GM19395 (cell line): Measurements from ENCODE around the gene DCPS.

ENCODE experiments used
- ATAC-seq: cut with Tn5 transposase; IDR thresholded peaks from one replicate; pipeline ENCODE4 v1.9.1; 2021; ENCODE audit warnings: mild to moderate bottlenecking, moderate library complexity; ENCODE audit not compliant: unreplicated experiment

The DCPS gene

DNA sequence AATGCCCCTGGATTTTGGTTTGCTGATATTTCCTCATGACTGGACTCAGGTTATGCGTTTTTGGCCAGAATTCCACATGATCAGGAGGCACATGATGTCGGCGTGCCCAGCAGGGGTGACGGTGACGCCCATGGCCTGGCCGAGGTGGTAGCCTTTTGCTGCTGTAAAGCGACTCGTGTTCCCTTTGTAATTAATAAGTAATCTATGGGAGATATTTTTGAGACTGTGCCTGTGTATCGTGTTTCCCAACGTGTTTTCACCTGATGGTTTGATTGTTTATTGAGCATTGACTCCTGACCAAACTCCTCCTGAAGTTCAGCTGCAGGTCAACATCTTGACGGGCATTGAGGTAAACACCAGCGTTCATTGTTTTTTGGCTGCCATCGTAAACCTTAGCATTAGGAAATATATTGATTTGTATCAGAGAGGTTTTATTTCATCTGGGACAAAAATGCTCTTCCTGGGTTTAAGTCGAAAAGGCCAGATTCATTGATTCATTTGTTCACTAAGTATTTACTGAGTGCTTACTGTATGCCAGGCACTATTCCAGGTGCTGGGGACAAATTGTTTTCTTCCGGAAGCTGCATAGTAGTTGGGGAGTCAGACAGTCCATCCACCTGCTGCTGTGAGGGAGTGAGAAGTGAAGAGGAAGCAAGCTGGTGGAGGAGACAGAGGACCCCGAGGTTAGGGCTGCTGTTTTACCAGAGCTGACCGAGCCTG is 23.6 kb downstream of the DCPS start:
- no peak for ATAC-seq

GRCh38 chr11:126328001-126328390 is 24.1 kb downstream of the DCPS start:
- ATAC-seq: no peak

DNA sequence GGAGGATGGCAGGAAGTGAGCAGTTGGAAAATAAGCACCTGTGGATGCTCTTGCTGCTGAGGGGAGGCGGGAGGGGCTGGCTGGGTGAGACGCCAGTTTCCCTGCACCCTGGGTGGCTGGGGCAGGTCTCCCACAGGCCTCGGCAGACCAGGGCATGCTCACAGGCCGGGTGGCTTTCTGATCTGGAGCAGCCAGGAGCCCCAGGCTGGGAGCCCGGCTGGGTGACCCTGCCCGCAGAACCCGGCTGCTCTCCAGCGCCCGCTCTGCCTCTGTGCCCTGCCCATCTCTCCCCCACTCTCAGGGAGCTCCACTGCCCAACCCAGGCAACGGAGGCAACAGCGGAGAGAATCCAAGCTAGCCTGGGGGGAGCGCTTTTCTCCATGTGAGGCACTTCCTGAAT is 24.6 kb downstream of the DCPS start:
- ATAC-seq: no peak

DNA sequence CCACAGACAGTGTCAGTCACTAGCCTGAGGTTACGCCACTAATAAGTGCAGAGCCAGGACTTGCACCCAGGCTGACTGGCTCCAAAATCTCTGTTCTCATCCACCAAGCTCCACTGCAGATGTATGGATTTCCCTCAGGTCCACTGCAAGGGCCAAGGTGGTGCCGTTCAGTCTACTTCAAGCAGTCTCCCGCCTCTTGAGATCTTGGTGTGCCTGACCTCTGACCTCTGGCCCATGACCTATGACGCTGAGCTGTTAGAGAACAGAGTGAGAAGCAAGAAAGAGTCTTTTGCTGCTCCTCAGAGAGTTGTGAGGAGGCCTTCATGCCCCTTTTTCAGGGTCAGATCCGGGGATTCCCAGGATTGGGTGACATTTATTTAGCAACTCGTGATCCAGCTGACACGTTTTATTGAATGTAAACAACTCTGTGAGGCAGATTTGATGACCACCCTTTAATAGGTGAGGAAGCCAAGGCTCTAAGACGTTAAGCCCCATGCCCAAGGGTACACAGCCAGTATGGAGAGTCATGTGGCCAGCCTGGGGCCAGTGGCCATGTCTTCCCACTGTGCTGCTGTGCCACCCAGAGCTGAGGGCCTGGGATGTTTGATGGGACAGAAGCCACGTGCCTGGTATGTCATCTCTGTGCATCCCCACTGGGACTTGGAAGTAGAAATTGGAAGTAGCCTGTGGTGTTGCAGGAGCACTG is 25.2 kb downstream of the DCPS start:
- no peak for ATAC-seq

DNA sequence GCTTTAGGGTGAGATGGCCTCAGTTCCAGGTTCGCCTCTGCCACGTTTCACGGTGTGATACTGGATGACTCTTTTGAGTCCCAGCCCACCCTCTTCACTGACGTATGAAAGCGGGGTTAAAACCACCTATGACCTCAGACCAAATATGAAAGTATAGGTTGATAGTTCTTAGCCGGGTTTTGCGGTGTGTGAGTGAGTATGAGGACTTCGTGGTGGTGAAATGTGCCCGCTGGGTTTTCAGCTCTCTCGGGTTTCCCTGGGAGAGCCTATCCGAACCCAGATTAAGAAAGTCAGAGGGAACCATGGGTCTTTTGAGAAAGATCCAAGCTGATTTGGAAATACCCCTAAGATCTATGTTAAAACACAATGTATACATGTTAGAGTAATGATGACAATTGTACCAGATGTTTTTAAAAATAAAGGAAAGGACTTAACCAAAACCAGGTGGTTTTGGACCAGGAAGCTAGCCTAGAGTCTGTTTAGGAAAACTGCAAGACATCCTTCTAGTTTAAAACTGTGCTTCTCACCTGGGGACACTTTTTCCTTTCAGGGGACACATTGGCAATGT is 25.9 kb downstream of the DCPS start:
- no peak for ATAC-seq

DNA sequence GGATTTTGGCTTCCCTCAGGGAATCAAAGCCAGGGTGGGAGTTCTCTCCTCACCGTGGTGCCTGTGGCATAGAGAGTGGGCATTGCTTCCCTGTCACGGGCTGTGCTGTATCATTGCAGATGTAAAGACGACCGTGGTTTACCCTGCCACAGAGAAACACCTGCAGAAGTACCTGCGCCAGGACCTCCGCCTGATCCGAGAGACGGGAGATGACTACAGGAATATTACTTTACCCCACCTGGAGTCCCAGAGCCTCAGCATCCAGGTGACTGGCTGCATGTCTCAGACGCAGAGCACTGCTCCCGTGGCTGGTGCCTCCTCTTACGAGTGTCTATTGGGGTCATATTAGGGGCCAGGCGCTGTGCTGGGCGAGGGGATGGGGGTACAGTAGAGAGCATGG is 27.4 kb downstream of the DCPS start:
- no peak for ATAC-seq

DNA sequence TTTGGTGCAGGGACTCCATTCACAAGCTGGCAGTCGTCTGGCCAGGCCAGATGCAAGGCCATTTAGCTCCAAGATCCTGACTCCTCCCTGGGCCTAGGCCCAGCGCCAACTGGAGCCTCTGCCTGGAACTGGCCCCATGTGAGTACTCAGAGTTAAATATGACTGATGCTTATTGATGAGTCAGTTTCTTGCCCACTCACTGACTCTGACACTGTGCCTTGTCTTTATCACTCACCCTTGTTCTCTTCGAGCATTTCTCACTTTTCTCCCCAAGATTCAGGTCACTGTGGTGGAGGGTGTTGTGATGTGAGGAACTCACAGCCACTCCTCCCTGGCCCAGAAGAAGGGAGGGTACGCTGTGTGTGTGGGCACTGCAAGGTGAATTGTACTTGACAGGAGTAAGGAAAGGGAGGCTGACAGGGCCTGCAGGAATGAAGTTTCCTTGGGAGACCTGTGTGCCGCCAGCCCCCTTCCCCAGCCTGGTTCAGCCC is 28.4 kb downstream of the DCPS start:
- no peak for ATAC-seq

DNA sequence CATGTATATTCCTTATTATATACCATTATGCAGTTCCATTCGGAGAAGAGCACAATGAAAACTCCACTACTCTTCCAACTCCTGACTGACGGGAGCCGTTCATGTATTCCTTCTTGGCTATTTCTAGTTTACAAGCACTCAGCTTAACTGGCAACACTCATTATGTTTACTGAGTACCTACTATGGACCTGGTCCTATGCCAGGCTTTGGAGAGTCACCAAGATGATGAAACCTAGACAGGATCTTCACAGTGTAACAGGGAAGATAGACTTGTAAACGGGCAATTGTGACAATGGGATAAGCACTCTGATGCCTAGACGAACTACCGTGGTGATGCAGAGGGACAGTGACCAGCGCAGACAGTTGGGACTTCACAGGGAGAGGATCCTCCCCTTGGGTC is 29.3 kb downstream of the DCPS start:
- no peak for ATAC-seq

- ATAC-seq: no peak
Observed at GRCh38 chr11:126334659-126335462, 31.0 kb downstream of the DCPS start.

GRCh38 chr11:126335463-126335760 is 31.6 kb downstream of the DCPS start:
- no peak for ATAC-seq

DNA sequence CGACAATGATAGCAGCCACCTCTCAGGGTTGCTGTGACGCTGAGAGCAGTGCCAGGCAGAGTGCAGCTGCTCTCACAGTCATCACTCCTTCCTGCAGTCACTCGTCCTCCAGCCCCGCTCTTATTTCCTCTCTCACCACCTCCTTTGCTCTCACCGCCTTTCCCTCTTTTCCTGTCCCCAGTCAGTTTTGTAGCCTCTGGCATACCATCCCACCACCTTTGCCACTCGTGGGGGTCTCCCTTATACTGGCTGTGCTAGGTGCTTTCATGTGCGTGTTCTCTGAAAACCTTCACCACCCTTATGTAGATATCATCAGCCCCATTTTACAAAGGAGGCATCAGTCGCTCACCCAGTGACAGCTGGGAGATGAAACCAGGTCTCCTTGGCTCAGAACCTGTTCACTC is 32.3 kb downstream of the DCPS start:
- ATAC-seq: no peak

DNA sequence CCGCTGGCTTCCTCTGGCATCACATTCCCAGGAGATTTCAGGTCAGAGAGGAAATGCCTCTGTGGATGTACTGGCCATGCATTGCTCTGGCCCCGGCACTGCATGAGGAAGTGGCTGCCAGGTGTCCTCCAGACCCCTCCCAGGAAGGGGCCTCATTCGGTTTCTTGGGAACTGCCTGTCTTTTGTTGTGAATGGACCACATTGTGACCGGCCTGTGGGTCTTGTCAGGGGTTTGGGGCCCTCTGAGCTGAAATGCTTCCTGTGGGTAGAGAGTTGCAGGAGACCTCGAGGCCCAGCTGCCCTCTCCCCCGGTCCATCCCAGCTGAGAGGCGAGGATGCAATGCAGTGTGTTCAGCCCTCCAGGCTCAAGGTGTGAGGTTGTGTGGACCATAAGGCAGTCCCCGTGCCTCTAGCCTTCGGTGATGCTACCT is 32.8 kb downstream of the DCPS start:
- no peak for ATAC-seq

DNA sequence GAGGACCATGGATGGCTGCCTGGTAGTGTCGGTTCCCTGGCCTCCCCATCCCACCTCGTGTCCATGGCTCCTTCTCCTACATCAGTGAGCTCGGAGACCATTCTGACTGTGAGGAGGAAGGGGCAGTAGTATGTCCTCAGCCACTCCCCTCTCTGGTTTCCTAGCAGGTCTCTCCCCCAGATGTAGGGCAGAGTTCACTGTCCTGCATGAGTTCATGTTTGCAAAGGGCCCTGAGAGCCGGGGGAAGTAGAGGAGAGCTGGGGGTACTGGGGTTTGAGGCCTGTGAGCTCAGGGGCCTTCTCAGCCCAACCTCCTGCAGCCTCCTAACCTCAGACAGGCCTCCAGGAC is 33.2 kb downstream of the DCPS start:
- ATAC-seq: no peak

DNA sequence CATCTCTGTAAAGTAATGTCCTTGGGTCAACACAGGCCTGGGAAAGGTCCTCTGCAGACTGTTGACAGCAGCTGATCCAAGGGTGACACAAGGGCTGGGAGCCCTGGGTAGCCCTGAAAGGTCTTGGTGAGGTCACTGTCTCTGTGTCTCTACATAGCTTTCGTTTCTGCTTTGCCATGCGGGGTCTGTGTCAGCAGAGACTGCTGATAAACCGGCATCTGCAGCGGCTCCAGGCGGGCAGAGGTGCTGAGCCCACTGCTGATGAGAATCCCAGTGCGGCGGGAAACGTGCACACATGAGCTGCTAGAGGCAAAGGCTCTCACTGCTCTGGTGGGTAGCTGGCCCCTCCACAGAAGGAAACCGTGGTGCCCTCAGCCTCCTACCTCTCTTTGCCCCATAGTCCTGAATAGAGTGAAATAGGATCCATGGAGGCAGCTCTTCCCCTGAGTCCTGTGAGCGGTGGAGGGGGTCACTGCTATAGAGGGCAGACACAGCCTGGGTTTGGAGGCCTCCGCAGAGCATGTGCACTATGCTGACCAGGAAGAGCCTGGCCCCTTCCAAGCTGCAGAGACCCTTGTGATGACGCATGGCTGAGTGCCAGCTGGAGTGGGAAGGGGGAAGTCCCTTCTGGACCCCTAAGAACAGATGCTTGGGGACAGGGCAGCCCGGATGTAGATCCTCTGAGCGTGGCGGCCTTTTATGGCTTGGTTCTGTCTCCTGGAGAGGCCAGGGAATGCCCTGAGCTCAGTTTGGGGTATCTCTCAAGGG is 33.8 kb downstream of the DCPS start:
- ATAC-seq: no peak

GRCh38 chr11:126338346-126339055 is 34.6 kb downstream of the DCPS start:
- ATAC-seq: no peak

DNA sequence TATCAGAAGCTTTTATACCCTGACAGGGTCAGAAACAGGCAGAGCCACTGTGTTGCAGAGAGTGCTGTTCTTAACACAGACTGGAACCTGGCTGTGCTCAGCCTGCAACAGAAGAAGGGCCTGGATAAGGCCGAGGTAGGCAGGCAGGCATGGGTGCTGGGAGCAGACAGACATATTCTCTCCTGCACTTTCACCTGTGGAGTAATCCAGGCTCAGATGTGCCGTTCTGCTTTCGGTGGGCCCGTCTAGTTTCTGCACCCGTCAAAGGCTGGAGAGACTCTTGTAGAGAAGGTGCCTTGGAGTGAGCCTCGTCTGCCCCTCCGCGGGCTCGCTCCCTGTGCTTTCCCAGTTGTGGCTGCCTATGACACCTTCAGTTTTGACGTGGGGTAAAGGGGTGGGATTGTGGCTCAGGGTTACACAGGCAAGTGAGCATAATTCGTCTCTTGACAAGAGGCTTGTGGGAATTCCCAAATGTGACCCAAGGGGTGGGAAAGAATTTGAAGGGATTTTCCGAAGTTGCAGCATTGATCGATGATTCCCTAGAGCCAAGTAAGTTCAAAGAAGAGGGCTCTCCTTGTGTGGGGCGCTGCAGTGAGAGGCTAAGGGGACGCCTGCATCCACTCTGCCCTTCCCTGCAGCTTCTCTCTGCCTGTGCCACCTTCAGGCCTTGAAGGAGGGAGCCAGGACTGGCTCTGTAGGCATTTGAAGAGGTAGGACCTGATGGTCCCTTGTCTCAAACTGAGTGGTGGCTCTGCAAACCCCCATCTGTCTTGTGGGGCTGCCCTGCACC is 35.4 kb downstream of the DCPS start:
- ATAC-seq: no peak

DNA sequence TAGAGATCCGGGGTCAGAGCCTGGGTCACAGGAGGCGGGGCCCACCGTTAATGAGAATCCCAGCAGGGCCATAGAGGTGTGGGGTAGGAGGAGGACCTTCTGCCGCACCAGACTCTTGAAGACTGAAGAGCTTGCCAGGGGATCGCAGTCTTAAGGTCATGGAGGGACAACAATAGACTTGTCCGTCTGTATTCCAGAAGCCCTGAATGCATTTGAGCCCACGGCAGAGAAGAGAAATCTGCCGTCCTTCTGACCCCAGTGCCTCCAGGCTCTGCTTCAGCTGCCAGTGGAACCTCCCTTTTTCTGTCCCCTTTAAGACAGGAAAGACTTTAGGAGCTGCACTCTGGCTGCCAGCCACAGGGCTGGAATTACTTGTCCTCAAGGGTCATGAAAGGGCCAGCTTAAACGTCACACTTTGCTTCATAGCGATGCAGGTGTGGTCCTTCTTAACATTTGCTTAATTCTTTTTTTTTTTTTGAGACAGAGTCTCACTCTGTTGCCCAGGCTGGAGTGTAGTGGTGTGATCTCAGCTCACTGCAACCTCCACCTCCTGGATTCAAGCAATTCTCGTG is 36.1 kb downstream of the DCPS start:
- ATAC-seq: no peak

GRCh38 chr11:126340960-126341606 is 37.2 kb downstream of the DCPS start:
- ATAC-seq: no peak

- ATAC-seq: no peak
Observed at GRCh38 chr11:126341760-126342161, 37.9 kb downstream of the DCPS start.
